Natural killer cell (primary cell): ENCODE results near the gene AGRP. TPM values are rescaled to one million over a fixed set of nuclear protein-coding genes. Genes with fewer than 3 reads are reported as not detected.
A peak's percentile ranks its signal among the peaks of the same experiment; 100 is the strongest.

ENCODE experiments used
- ATAC-seq, 3 donors: fragments of 150-1000 bp in 2 of 3; fragments of 200-7000 bp in 1 of 3; cut with Tn5 transposase; 1 replicate in 1 of 3; 2 replicates in 2 of 3; pipeline ENCODE4 v1.10.0; 2021; ENCODE audit warnings: mild to moderate bottlenecking in 2 of 3, moderate library complexity in 2 of 3
- DNase-seq, 2 donors: peaks; one replicate each; pipeline versions ENCODE4 v3.0.0 to v3.0.0-alpha.2; 2013 to 2021; ENCODE audit warnings: mixed read lengths in 1 of 2
- H3K27ac ChIP-seq: one replicate; pipeline ENCODE4 v1.5.1; 2013; ENCODE audit warnings: mild to moderate bottlenecking, low read length
- H3K27me3 ChIP-seq: one replicate; pipeline ENCODE4 v1.6.1; 2013; ENCODE audit warnings: low read length; ENCODE audit not compliant: control insufficient read depth, insufficient read depth
- H3K36me3 ChIP-seq: one replicate; pipeline ENCODE4 v1.6.1; 2013; ENCODE audit warnings: low read length; ENCODE audit not compliant: control insufficient read depth, insufficient read depth
- H3K4me1 ChIP-seq: one replicate; pipeline ENCODE4 v1.6.1; 2013; ENCODE audit warnings: low read length; ENCODE audit not compliant: control insufficient read depth, insufficient read depth
- H3K4me3 ChIP-seq: one replicate; pipeline ENCODE4 v1.5.1; 2013; ENCODE audit warnings: low read length
- H3K9me3 ChIP-seq: one replicate; pipeline ENCODE4 v1.6.1; 2013; ENCODE audit warnings: low read length; ENCODE audit not compliant: control insufficient read depth, insufficient read depth
- H3K27ac Mint-ChIP-seq, 2 donors: one replicate each; pipeline ENCODE4 v1.8.0; 2022; ENCODE audit warnings: mild to moderate bottlenecking in 2 of 2, mixed read lengths in 2 of 2, moderate library complexity in 1 of 2
- H3K27me3 Mint-ChIP-seq, 2 donors: one replicate each; pipeline ENCODE4 v1.8.0; 2022; ENCODE audit warnings: low read depth in 2 of 2, mixed read lengths in 2 of 2
- H3K36me3 Mint-ChIP-seq: one replicate; pipeline ENCODE4 v1.8.0; 2022; ENCODE audit warnings: mixed read lengths
- H3K4me1 Mint-ChIP-seq, 2 donors: one replicate each; pipeline ENCODE4 v1.8.0; 2022; ENCODE audit warnings: mixed read lengths in 2 of 2
- H3K4me3 Mint-ChIP-seq: one replicate; pipeline ENCODE4 v1.8.0; 2022; ENCODE audit warnings: mild to moderate bottlenecking, moderate library complexity, mixed read lengths
- H3K9me3 Mint-ChIP-seq, 2 donors: one replicate each; pipeline ENCODE4 v1.8.0; 2022; ENCODE audit warnings: mixed read lengths in 2 of 2
- CTCF ChIP-seq: fragments of 200-600 bp; IDR thresholded peaks from one replicate; pipeline ENCODE4 v1.8.0; 2022; ENCODE audit warnings: antibody characterized with exemption
- WGBS: methylation state at CpG from one replicate; pipeline ENCODE4 v1.1.7; 2013; ENCODE audit warnings: missing lambda C conversion rate; ENCODE audit not compliant: insufficient coverage; 5-methylcytosine and 5-hydroxymethylcytosine counted together
- intact Hi-C: fragments of 100-400 bp; cut with micrococcal nuclease; formaldehyde crosslinking; loops from one replicate; pipeline ENCODE4 v1.14.2; 2022
- total RNA-seq, 4 donors: library from RNA; stranded (reverse); fragments of 120-200 nt in 1 of 4; gene quantifications; one replicate each; pipeline versions ENCODE4 v1.2.3 to v1.2.4, GENCODE V29; 2013 to 2022

The AGRP gene
- total RNA-seq, 3 donors from 2014 or later (not counting 1 experiment from before 2014, with no cell fraction given) = 0.50 TPM; not detected in 2

- intact Hi-C loops = no loop called here
- Mint-ChIP-seq H3K9me3 (no peaks in the 10 kb centered on the region), H3K36me3 (no peaks in the 10 kb centered on the region), H3K27ac (peak overlapping the region; percentile 73 to 86), H3K4me1 (peaks cover 54 to 77% of the 10 kb centered on the region in 2 donors), H3K4me3 (no peak overlapping the region), H3K27me3 (no peaks in the 10 kb centered on the region)
- DNase-seq (no peak), ATAC-seq (peak in 2 of 3 donors; percentile 26 to 40)
- WGBS = 86% methylated on average over 6 of the region's 6 CpGs
- Histone ChIP-seq H3K4me3 (no peak overlapping the region), H3K36me3 (peaks cover 33% of the 10 kb centered on the region), H3K9me3 (no peaks in the 10 kb centered on the region), H3K27me3 (no peaks in the 10 kb centered on the region), H3K4me1 (peaks cover 22% of the 10 kb centered on the region), H3K27ac (no peak overlapping the region)
- TF ChIP-seq CTCF = no peak
These were observed 26.8 kb downstream of the AGRP start for GRCh38 chr16:67456391-67457081.

- Mint-ChIP-seq H3K27ac (peak overlapping the region; percentile 38 to 86), H3K36me3 (no peaks in the 10 kb centered on the region), H3K9me3 (no peaks in the 10 kb centered on the region), H3K27me3 (no peaks in the 10 kb centered on the region), H3K4me3 (no peak overlapping the region), H3K4me1 (peaks cover 49 to 76% of the 10 kb centered on the region in 2 donors)
- ATAC-seq (no peak), DNase-seq (no peak)
- H3K27ac ChIP-seq = no peak overlapping the region
- no peaks in the 10 kb centered on the region for H3K9me3 ChIP-seq
- intact Hi-C loops = no loop called here
- WGBS = 94% methylated on average over 6 of the region's 6 CpGs
- H3K36me3 ChIP-seq = peaks cover 28% of the 10 kb centered on the region
- H3K4me3 ChIP-seq = no peak overlapping the region
- no peaks in the 10 kb centered on the region for H3K27me3 ChIP-seq
- no peak for TF ChIP-seq CTCF
- peaks cover 21% of the 10 kb centered on the region for H3K4me1 ChIP-seq
These were observed 28.5 kb downstream of the AGRP start for GRCh38 chr16:67454852-67455251.

GRCh38 chr16:67454104-67454503 is 29.2 kb downstream of the AGRP start:
- WGBS = 84% methylated on average over 5 of the region's 5 CpGs
- H3K9me3 Mint-ChIP-seq = no peaks in the 10 kb centered on the region
- H3K27me3 Mint-ChIP-seq = no peaks in the 10 kb centered on the region
- H3K4me1 Mint-ChIP-seq = peaks cover 55 to 77% of the 10 kb centered on the region in 2 donors
- Histone ChIP-seq H3K36me3 (peaks cover 32% of the 10 kb centered on the region), H3K9me3 (no peaks in the 10 kb centered on the region), H3K27me3 (no peaks in the 10 kb centered on the region), H3K4me3 (no peak overlapping the region), H3K4me1 (peaks cover 13% of the 10 kb centered on the region), H3K27ac (no peak overlapping the region)
- intact Hi-C loops = no loop called here
- H3K36me3 Mint-ChIP-seq = no peaks in the 10 kb centered on the region
- H3K27ac Mint-ChIP-seq = peak overlapping the region; percentile 38 to 86
- no peak for TF ChIP-seq CTCF
- no peak overlapping the region for H3K4me3 Mint-ChIP-seq
- DNase-seq (no peak), ATAC-seq (no peak)
